OCI-LY3 (cell line): Measurements from ENCODE around the gene ANKS4B.

ENCODE experiments used
- H2AFZ ChIP-seq: fragments of 200-600, 300-600 bp; shearing (Covaris generic); 2 replicates; pipeline ENCODE4 v1.6.0; 2014; ENCODE audit warnings: antibody characterized with exemption, low read depth, low read length
- H3K27ac ChIP-seq: fragments of 200-600, 300-600 bp; sonication (generic); 2 replicates; pipeline ENCODE4 v1.5.1; 2014; ENCODE audit warnings: mild to moderate bottlenecking, low read length, moderate library complexity, mixed read lengths
- H3K27me3 ChIP-seq: fragments of 200-600, 300-600 bp; sonication (generic); 2 replicates; pipeline ENCODE4 v1.6.1; 2014; ENCODE audit warnings: low read depth, low read length, mixed read lengths
- H3K36me3 ChIP-seq: fragments of 200-600, 300-600 bp; sonication (generic); replicated peaks from 2 replicates; pipeline ENCODE3; 2014; ENCODE audit warnings: low read depth, low read length, mixed read lengths
- H3K4me1 ChIP-seq: fragments of 300-600, 200-600 bp; sonication (generic); 2 replicates; pipeline ENCODE4 v1.6.1; 2014; ENCODE audit warnings: low read length, mixed read lengths
- H3K4me2 ChIP-seq: fragments of 200-600, 300-600 bp; sonication (generic); 2 replicates; pipeline ENCODE4 v1.6.1; 2014; ENCODE audit warnings: low read length, mixed read lengths
- H3K4me3 ChIP-seq: fragments of 300-600, 200-600 bp; sonication (generic); 2 replicates; pipeline ENCODE4 v1.5.1; 2014; ENCODE audit warnings: antibody characterized with exemption, mild to moderate bottlenecking, low read length, moderate library complexity
- H3K79me2 ChIP-seq: fragments of 300-600, 200-600 bp; shearing (Covaris generic); 2 replicates; pipeline ENCODE4 v1.6.1; 2014; ENCODE audit warnings: mild to moderate bottlenecking, low read length, mixed read lengths
- H3K9ac ChIP-seq: fragments of 300-600, 200-600 bp; shearing (Covaris generic); 2 replicates; pipeline ENCODE4 v1.6.0; 2014; ENCODE audit warnings: mild to moderate bottlenecking, low read length, moderate library complexity
- H3K9me3 ChIP-seq: fragments of 200-600, 300-600 bp; shearing (Covaris generic); 2 replicates; pipeline ENCODE4 v1.6.1; 2014; ENCODE audit warnings: low read length, mixed read lengths; ENCODE audit not compliant: insufficient read depth
- H4K20me1 ChIP-seq: fragments of 200-600, 300-600 bp; sonication (generic); 2 replicates; pipeline ENCODE4 v1.6.1; 2016; ENCODE audit warnings: low read length, mixed read lengths; ENCODE audit not compliant: insufficient read depth
- EZH2phosphoT487 ChIP-seq: fragments of 200-600 bp; shearing (Covaris generic); IDR thresholded peaks from 2 replicates; pipeline ENCODE4 v1.6.1; 2018; ENCODE audit warnings: antibody characterized with exemption, mixed run types, low read depth
- TF ChIP-seq, protein P1 (sequence below): fragments of 200-600, 300-600 bp; sonication (generic); IDR thresholded peaks from 2 replicates; pipeline ENCODE4 v1.5.1; 2014; ENCODE audit warnings: antibody characterized with exemption, low read length, low read depth

ANKS4B gene

DNA sequence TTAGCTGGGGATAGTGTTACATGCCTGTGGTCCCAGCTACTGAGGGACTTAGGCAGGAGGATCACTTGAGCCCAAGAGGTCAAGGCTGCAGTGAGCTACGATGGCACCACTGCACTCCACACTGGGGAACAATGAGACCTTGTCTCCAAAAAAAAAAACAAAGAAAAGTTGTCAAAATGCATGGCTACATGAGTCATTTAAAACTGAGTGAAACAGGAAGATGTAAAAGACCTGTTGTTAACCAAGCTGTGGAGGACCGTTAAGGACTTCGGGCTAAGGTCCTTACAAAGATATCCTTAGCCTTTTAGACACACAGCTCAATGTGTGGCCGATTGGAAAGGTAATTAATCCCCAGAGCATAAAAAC, 47.2 kb upstream of the ANKS4B start:
- Histone ChIP-seq H3K4me2 (no peak overlapping the region), H2AFZ (no peak overlapping the region), H3K27me3 (peaks cover 11% of the 10 kb centered on the region), H4K20me1 (no peaks in the 10 kb centered on the region; the same call in 1 of the 2 replicates), H3K9ac (no peak overlapping the region), H3K9me3 (0 out of 2 replicates have a peak, but pooled peaks cover 12% of the 10 kb centered on the region), H3K4me1 (peaks cover 25% of the 10 kb centered on the region), H3K36me3 (peaks cover 34% of the 10 kb centered on the region), H3K4me3 (no peak overlapping the region), H3K27ac (no peak overlapping the region), H3K79me2 (no peaks in the 10 kb centered on the region)
- TF ChIP-seq, protein P1, sequence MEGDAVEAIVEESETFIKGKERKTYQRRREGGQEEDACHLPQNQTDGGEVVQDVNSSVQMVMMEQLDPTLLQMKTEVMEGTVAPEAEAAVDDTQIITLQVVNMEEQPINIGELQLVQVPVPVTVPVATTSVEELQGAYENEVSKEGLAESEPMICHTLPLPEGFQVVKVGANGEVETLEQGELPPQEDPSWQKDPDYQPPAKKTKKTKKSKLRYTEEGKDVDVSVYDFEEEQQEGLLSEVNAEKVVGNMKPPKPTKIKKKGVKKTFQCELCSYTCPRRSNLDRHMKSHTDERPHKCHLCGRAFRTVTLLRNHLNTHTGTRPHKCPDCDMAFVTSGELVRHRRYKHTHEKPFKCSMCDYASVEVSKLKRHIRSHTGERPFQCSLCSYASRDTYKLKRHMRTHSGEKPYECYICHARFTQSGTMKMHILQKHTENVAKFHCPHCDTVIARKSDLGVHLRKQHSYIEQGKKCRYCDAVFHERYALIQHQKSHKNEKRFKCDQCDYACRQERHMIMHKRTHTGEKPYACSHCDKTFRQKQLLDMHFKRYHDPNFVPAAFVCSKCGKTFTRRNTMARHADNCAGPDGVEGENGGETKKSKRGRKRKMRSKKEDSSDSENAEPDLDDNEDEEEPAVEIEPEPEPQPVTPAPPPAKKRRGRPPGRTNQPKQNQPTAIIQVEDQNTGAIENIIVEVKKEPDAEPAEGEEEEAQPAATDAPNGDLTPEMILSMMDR, result no peak
- TF ChIP-seq EZH2phosphoT487, result no peak

DNA sequence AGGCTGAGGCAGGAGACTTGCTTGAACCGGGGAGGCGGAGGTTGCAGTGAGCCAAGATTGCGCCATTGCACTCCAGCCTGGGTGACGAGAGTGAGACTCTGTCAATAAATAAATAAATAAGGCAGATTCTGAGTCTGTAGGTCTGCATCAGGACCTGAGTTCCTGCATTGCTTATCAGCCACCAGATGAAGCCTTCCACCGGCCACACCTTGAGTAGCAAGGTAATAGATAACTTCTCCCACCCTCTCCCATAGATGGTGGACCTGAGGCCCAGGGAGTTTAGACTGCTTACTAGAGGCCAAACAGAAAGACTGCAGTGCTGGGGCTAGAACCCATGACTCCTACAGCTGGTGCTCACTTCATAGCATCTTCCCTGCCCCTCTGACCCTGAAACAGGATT, 44.2 kb upstream of the ANKS4B start:
- H2AFZ ChIP-seq, result no peak overlapping the region
- no peak overlapping the region for H3K27ac ChIP-seq
- 0 out of 2 replicates have a peak overlapping the region, but pooled peaks have one; percentile 24 for H3K4me3 ChIP-seq
- H3K36me3 ChIP-seq, result peaks cover 10% of the 10 kb centered on the region
- TF ChIP-seq, protein P1, result no peak
- no peak for TF ChIP-seq EZH2phosphoT487
- peaks cover 16% of the 10 kb centered on the region for H3K27me3 ChIP-seq
- H3K4me1 ChIP-seq, result peaks cover 25% of the 10 kb centered on the region
- H3K9ac ChIP-seq, result no peak overlapping the region
- no peaks in the 10 kb centered on the region for H3K79me2 ChIP-seq
- H4K20me1 ChIP-seq, result no peaks in the 10 kb centered on the region
- peak overlapping the region; percentile 84 for H3K4me2 ChIP-seq
- H3K9me3 ChIP-seq, result 0 out of 2 replicates have a peak, but pooled peaks cover 11% of the 10 kb centered on the region

- TF ChIP-seq, protein P1, result no peak
- TF ChIP-seq EZH2phosphoT487, result no peak
- H3K4me1 ChIP-seq, result peaks cover 23% of the 10 kb centered on the region
- no peak overlapping the region for H3K4me3 ChIP-seq
- peaks cover 5% of the 10 kb centered on the region for H3K36me3 ChIP-seq
- H4K20me1 ChIP-seq, result no peaks in the 10 kb centered on the region
- H3K27ac ChIP-seq, result no peak overlapping the region
- no peak overlapping the region for H3K4me2 ChIP-seq
- H2AFZ ChIP-seq, result no peak overlapping the region
- peaks cover 16% of the 10 kb centered on the region for H3K27me3 ChIP-seq
- H3K9me3 ChIP-seq, result 0 out of 2 replicates have a peak, but pooled peaks cover 4% of the 10 kb centered on the region
- H3K9ac ChIP-seq, result no peak overlapping the region
- H3K79me2 ChIP-seq, result no peaks in the 10 kb centered on the region
Measured at GRCh38 chr16:21190013-21190412, 43.5 kb upstream of the ANKS4B start.

DNA sequence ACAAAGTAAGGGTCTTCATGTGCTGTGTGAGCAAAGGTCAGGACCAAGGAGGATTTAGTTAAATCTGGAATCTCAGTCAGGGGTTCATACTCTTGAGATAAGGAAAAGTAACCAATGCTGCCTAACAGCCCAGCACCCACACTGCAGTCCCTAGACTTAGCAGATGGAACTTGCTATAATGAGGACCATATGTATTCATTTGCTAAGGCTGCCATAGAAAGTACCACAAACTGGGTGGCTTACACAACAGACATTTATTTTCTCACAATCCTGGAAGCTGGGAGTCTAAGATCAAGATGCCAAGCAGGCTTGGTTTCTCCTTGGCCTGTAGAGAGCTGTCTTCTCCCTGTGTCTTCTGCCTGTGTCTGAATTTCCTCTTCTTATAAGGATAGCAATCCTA, 42.9 kb upstream of the ANKS4B start:
- Histone ChIP-seq H3K27ac (no peak overlapping the region), H3K9me3 (no peaks in the 10 kb centered on the region), H3K79me2 (no peaks in the 10 kb centered on the region), H3K4me2 (no peak overlapping the region), H4K20me1 (no peaks in the 10 kb centered on the region), H3K4me3 (no peak overlapping the region), H3K36me3 (no peaks in the 10 kb centered on the region), H3K4me1 (peaks cover 25% of the 10 kb centered on the region), H2AFZ (no peak overlapping the region), H3K27me3 (peaks cover 16% of the 10 kb centered on the region), H3K9ac (no peak overlapping the region)
- TF ChIP-seq EZH2phosphoT487, result no peak
- TF ChIP-seq, protein P1, result no peak
